ENCODE measurements around the gene MRPL55. TPM values are rescaled to one million over a fixed set of nuclear protein-coding genes. Genes with fewer than 3 reads are reported as not detected.

MRPL55 gene
- total RNA-seq, result 10 to 100 TPM; 24.2 to 75.9 (median 38.0) TPM
- long read RNA-seq, transcript MRPL55-203 (5 exons, 744 nt), result major isoform, 12 of 31 reads
- long read RNA-seq, partial matches to known transcripts, result 0 of 31 reads
- long read RNA-seq, other reads (novel, unspliced or antisense), result 12 of 31 reads

DNA sequence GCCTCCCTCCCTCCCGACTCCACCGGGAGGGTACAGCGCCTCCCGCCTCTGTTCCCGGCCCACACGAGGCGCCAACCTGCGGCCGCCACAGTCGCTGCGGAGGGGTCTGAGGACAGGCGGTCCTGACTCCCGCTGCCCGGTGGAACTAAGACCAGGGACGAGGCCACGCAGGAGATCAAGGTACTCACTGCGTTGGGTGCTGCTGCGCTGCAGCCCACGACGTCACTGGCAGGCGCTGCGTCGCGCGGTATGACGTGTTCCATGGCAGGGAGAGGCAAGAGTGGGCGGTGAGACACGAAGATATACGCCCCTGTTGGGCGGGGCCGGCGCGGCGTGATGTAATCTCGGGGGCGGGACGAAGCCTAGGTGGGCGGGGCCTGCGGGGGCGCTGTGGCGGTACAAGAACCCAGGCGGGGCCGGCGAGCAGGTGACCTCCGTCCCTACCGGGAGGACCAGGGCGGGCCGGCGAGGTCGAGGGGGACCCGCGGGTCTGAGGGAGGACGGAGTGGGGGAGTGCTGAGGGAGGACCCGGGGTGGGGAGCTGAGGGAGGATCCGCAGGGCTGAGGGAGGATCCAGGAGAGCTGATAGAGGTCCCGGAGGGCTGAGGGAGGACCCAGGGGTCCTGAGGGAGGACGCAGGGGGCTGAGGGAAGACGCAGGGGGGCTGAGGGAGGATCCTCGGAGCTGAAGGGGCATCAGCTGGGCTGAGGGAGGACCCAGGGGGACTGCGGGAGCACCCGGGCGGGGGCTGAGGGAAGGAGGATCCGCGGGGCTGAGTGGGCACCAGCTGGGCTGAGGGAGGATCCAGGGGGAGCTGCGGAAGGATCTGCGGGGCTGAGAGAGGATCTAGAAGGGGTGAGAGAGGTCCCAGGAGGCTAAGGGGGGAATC is at the start of gene MRPL55:
TSS of gene MRPL55 (minus strand) at position 227 of the 889 bp plus-strand sequence. CDS start 1,039 bp downstream, outside the sequence.
- intact Hi-C loops (cut with DNase I), result no loop called here
- H3K9me3 ChIP-seq, result no peaks in the 10 kb centered on the region
- TF ChIP-seq CTCF (IDR thresholded peaks at IDR 0.05), result peak in 2 of 4 donors; percentile 14 to 22
- peak; percentile 90 for TF ChIP-seq POLR2A (IDR thresholded peaks at IDR 0.05)
- H3K4me3 ChIP-seq, result peak within 1 kb of the TSS; percentile 93 to 98 (median 94)
- H3K27ac ChIP-seq, result peak within 1 kb of the TSS; percentile 87 to 92 (median 88)
- ATAC-seq (peak; percentile 97 to 99 (median 98)), DNase-seq (peak; percentile 99)
- WGBS (ENCODE audit: insufficient coverage, low coverage, low lambda C conversion rate, missing lambda C conversion rate), result 2% methylated on average over 43 of the region's 66 CpGs
- H3K4me1 ChIP-seq, result peaks cover 0 to 17% (median 4%) of the 10 kb centered on the region in 4 donors
- no peaks in the 10 kb centered on the region for H3K27me3 ChIP-seq
- H3K36me3 ChIP-seq, result peaks cover 0 to 12% (median 2%) of the 10 kb centered on the region in 4 donors

DNA sequence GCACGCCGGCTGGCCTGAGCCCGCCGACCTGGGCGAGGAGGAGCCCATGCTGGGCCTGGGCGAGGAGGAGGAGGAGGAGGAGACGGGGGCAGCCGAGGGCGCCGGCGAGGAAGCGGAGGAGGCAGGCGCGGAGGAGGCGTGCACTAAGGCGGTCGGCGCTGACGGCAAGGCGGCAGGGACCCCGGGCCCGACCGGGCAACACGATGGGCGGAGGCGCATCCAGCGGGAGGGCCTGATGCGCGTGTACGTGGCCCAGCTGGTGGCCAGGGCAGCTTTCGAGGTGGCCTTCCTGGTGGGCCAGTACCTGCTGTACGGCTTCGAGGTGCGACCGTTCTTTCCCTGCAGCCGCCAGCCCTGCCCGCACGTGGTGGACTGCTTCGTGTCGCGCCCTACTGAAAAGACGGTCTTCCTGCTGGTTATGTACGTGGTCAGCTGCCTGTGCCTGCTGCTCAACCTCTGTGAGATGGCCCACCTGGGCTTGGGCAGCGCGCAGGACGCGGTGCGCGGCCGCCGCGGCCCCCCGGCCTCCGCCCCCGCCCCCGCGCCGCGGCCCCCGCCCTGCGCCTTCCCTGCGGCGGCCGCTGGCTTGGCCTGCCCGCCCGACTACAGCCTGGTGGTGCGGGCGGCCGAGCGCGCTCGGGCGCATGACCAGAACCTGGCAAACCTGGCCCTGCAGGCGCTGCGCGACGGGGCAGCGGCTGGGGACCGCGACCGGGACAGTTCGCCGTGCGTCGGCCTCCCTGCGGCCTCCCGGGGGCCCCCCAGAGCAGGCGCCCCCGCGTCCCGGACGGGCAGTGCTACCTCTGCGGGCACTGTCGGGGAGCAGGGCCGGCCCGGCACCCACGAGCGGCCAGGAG is 49.3 kb upstream of the MRPL55 start:
- ATAC-seq (no peak), DNase-seq (peak in 2 of 3 donors; percentile 17 to 52)
- Histone ChIP-seq H3K9me3 (no peaks in the 10 kb centered on the region), H3K4me1 (peaks cover 0 to 6% (median 0%) of the 10 kb centered on the region in 4 donors), H3K27ac (no peak overlapping the region), H3K4me3 (no peak overlapping the region), H3K36me3 (no peaks in the 10 kb centered on the region), H3K27me3 (no peaks in the 10 kb centered on the region)
- WGBS (ENCODE audit: insufficient coverage, low coverage, low lambda C conversion rate, missing lambda C conversion rate), result no CpG with 5 or more reads among the region's 98 CpGs
- no peak for TF ChIP-seq POLR2A (IDR thresholded peaks at IDR 0.05)
- no peak for TF ChIP-seq CTCF (IDR thresholded peaks at IDR 0.05)
- intact Hi-C loops (cut with DNase I), result no loop called here

- no peak overlapping the region for H3K4me3 ChIP-seq
- peaks cover 0 to 6% (median 0%) of the 10 kb centered on the region in 4 donors for H3K4me1 ChIP-seq
- H3K27ac ChIP-seq, result no peak overlapping the region
- no peak for TF ChIP-seq CTCF (IDR thresholded peaks at IDR 0.05)
- no peak for TF ChIP-seq POLR2A (IDR thresholded peaks at IDR 0.05)
- no peaks in the 10 kb centered on the region for H3K27me3 ChIP-seq
- ATAC-seq (no peak), DNase-seq (peak in 2 of 3 donors; percentile 20 to 48)
- WGBS (ENCODE audit: insufficient coverage, low coverage, low lambda C conversion rate, missing lambda C conversion rate), result 62% methylated on average over 7 of the region's 43 CpGs
- H3K9me3 ChIP-seq, result no peaks in the 10 kb centered on the region
- intact Hi-C loops (cut with DNase I), result no loop called here
- no peaks in the 10 kb centered on the region for H3K36me3 ChIP-seq
These were observed 48.6 kb upstream of the MRPL55 start for GRCh38 chr1:228157729-228158126.

GRCh38 chr1:228156941-228157728 is 48.0 kb upstream of the MRPL55 start:
- DNase-seq, result peak in 1 of 3 donors; percentile 51
- 44% methylated on average over 5 of the region's 24 CpGs for WGBS (ENCODE audit: insufficient coverage, low coverage, low lambda C conversion rate, missing lambda C conversion rate)

More at GRCh38 chr1:228156941-228157728, 48.0 kb upstream of the MRPL55 start:
- ATAC-seq, result no peak
- Histone ChIP-seq H3K4me1 (no peaks in the 10 kb centered on the region), H3K27ac (no peak overlapping the region), H3K4me3 (no peak overlapping the region), H3K9me3 (no peaks in the 10 kb centered on the region), H3K27me3 (no peaks in the 10 kb centered on the region), H3K36me3 (no peaks in the 10 kb centered on the region)
- TF ChIP-seq POLR2A (IDR thresholded peaks at IDR 0.05) (no peak), CTCF (IDR thresholded peaks at IDR 0.05) (no peak)
- intact Hi-C loops (cut with DNase I), result no loop called here
